SK-N-SH treated with all-trans-retinoic acid at 6 μM for 48 hours (cell line): ENCODE measurements around the gene TAF1A.

Experiments used
- ARNTL ChIP-seq: fragments of 450-650 bp; formaldehyde crosslinking; IDR thresholded peaks from 2 replicates; pipeline ENCODE4 v1.5.0; 2020; ENCODE audit warnings: low read depth, mild to moderate bottlenecking, moderate library complexity, borderline replicate concordance
- ESRRG ChIP-seq: fragments of 250-450 bp; sonication (Bioruptor Pico); IDR thresholded peaks from 2 replicates; pipeline ENCODE4 v1.6.1; 2021; ENCODE audit warnings: mild to moderate bottlenecking

DNA sequence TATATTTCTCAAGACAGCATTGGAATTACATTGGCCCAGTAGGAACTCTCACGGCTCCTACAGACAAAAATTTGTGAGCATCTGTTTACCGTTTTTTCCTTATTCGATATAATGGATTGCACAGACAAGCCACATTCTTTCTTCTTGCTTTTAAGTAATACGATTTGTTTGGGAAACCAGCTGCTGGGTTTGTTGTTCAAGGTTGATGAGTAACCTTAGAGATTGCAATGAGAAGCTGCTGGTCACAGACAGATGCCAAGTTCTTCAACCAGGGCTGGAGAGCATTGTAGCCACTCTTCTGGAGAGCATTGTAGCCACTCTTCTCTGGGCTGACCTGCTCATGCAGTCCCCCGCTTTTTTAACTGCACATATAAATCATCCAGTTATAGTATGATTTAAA is 26.8 kb upstream of the TAF1A start:
- TF ChIP-seq ESRRG (CRISPR knock-in tag) (no peak), ARNTL (CRISPR knock-in tag) (no peak)
